ENCODE measurements around the gene CNNM1. TPM values are rescaled to one million over a fixed set of nuclear protein-coding genes. Genes with fewer than 3 reads are reported as not detected.

Gene CNNM1
- polyA plus RNA-seq, 1 experiment: 0.14 TPM

DNA sequence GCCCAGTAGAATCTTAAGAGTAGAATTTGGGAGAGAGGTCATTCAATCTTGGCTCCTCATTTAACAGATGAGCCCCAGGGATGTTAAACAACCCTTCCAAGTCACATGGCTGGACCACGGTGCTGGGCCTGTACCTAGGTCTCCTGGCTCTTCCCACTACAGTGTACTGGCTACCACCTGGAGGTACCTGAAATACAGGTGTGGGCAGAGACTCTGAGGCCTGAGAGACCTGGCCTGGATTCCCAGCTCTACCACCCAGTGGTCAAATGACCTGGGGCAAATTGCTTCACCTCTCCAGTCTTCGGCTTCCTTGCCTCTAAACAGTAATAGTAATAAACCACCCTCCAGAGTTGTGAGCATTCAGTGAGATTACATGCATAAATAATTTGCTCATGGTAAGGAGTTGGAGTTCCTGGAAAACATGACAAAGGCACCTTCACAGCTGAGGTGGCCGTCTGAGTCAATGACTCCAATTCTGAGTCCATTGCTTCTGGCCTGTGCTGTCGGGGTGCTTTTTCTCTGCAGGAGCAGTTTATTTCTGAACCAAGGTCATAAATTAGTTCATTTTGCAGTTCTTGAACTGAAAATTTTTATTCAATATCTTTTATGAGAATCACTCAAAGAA lies 98.5 kb downstream of the CNNM1 start:
- ChIA-PET CTCF (interaction anchor here (1.3 kb wide), 1 partner anchor 186 kb away, joined by 3 read pairs; no protein-coding TSS in a partner anchor), POLR2A (interaction anchor here (0.6 kb wide), 1 partner anchor 34 kb away, joined by 3 read pairs; no protein-coding TSS in a partner anchor)
- TF ChIP-seq, protein P1, sequence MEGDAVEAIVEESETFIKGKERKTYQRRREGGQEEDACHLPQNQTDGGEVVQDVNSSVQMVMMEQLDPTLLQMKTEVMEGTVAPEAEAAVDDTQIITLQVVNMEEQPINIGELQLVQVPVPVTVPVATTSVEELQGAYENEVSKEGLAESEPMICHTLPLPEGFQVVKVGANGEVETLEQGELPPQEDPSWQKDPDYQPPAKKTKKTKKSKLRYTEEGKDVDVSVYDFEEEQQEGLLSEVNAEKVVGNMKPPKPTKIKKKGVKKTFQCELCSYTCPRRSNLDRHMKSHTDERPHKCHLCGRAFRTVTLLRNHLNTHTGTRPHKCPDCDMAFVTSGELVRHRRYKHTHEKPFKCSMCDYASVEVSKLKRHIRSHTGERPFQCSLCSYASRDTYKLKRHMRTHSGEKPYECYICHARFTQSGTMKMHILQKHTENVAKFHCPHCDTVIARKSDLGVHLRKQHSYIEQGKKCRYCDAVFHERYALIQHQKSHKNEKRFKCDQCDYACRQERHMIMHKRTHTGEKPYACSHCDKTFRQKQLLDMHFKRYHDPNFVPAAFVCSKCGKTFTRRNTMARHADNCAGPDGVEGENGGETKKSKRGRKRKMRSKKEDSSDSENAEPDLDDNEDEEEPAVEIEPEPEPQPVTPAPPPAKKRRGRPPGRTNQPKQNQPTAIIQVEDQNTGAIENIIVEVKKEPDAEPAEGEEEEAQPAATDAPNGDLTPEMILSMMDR (IDR thresholded peaks at IDR 0.05; ENCODE audit: low read depth, low read length): no peak
- no peak overlapping the region for H3K4me3 ChIP-seq (ENCODE audit: low read depth, low read length)
- no peak for DNase-seq (ENCODE audit: low read depth, low spot score)
- H3K27me3 ChIP-seq (ENCODE audit: control insufficient read depth, insufficient read depth, low read length): no peaks in the 10 kb centered on the region
- H3K9me3 ChIP-seq (ENCODE audit: control insufficient read depth, insufficient read depth, low read length): no peaks in the 10 kb centered on the region; the same call in 1 of the 2 replicates
- H3K27ac ChIP-seq (ENCODE audit: low read depth, low read length): no peak overlapping the region

GRCh38 chr10:99429517-99430095 lies 100.5 kb downstream of the CNNM1 start:
- CTCF ChIA-PET: interaction anchor here (0.9 to 13.7 kb wide), 3 partner anchors 37 to 281 kb away, joined by 3 to 413 read pairs (median 9); partner anchors contain the start of gene SLC25A28

GRCh38 chr10:99430116-99430450 lies 100.9 kb downstream of the CNNM1 start:
- Histone ChIP-seq H3K27me3 (ENCODE audit: control insufficient read depth, insufficient read depth, low read length) (no peaks in the 10 kb centered on the region), H3K9me3 (ENCODE audit: control insufficient read depth, insufficient read depth, low read length) (no peaks in the 10 kb centered on the region; the same call in 1 of the 2 replicates), H3K4me3 (ENCODE audit: low read depth, low read length) (peak overlapping the region; percentile 100), H3K27ac (ENCODE audit: low read depth, low read length) (peak overlapping the region; percentile 87)
- POLR2A ChIA-PET: interaction anchor here (0.7 to 1.5 kb wide), 3 partner anchors 11 to 190 kb away, joined by 3 to 9 read pairs (median 4); partner anchors contain the start of gene SLC25A28
- TF ChIP-seq, protein P1 (IDR thresholded peaks at IDR 0.05; ENCODE audit: low read depth, low read length): no peak
- no peak for DNase-seq (ENCODE audit: low read depth, low spot score)
- CTCF ChIA-PET: interaction anchor here (0.8 to 13.7 kb wide), 4 partner anchors 22 to 281 kb away, joined by 3 to 413 read pairs (median 6); partner anchors contain the start of gene SLC25A28

More at GRCh38 chr10:99429517-99430095, 100.5 kb downstream of the CNNM1 start:
- TF ChIP-seq, protein P1 (IDR thresholded peaks at IDR 0.05; ENCODE audit: low read depth, low read length): no peak
- POLR2A ChIA-PET: interaction anchor here (1.2 kb wide), 1 partner anchor 183 kb away, joined by 4 read pairs; no protein-coding TSS in a partner anchor
- Histone ChIP-seq H3K4me3 (ENCODE audit: low read depth, low read length) (peak overlapping the region; percentile 100), H3K27ac (ENCODE audit: low read depth, low read length) (no peak overlapping the region), H3K9me3 (ENCODE audit: control insufficient read depth, insufficient read depth, low read length) (no peaks in the 10 kb centered on the region; the same call in 1 of the 2 replicates), H3K27me3 (ENCODE audit: control insufficient read depth, insufficient read depth, low read length) (no peaks in the 10 kb centered on the region)
- no peak for DNase-seq (ENCODE audit: low read depth, low spot score)

GRCh38 chr10:99430451-99431189 lies 101.5 kb downstream of the CNNM1 start, which contains the start of gene GOT1:
GOT1 (minus strand) TSS chr10:99430624; CDS start chr10:99430565, 59 bp downstream.
- ChIA-PET POLR2A (interaction anchor here (0.7 to 1.5 kb wide), 3 partner anchors 11 to 190 kb away, joined by 3 to 9 read pairs (median 4); partner anchors contain the start of gene SLC25A28), CTCF (interaction anchor here (0.8 to 13.7 kb wide), 4 partner anchors 21 to 280 kb away, joined by 3 to 413 read pairs (median 6); partner anchors contain the start of gene SLC25A28)
- H3K4me3 ChIP-seq (ENCODE audit: low read depth, low read length): peak within 1 kb of the TSS; percentile 100
- peak; percentile 97 for DNase-seq (ENCODE audit: low read depth, low spot score)
- no peaks in the 10 kb centered on the region for H3K27me3 ChIP-seq (ENCODE audit: control insufficient read depth, insufficient read depth, low read length)
- TF ChIP-seq, protein P1 (IDR thresholded peaks at IDR 0.05; ENCODE audit: low read depth, low read length): no peak
- no peaks in the 10 kb centered on the region; the same call in 1 of the 2 replicates for H3K9me3 ChIP-seq (ENCODE audit: control insufficient read depth, insufficient read depth, low read length)
- H3K27ac ChIP-seq (ENCODE audit: low read depth, low read length): peak within 1 kb of the TSS; percentile 87

All from AG04450 (cell line).